ENCODE data around the gene PRKN.

- TF ChIP-seq EZH2 (IDR thresholded peaks at IDR 0.05) (no peak), CTCF (IDR thresholded peaks at IDR 0.05) (no peak)
Observed at GRCh38 chr6:162626869-162627268, 100.7 kb downstream of the PRKN start.

Measured in neural progenitor cell (in vitro differentiated cells).